ENCODE measurements around the gene LST1. TPM values are rescaled to one million over a fixed set of nuclear protein-coding genes. Genes with fewer than 3 reads are reported as not detected.
A peak's percentile ranks its signal among the peaks of the same experiment; 100 is the strongest.

LST1 gene
- total RNA-seq, 1 experiment from 2014 or later, result 0.69 TPM

- BruUV-seq (replicated peaks), result no TSS peak
These were observed 44.2 kb upstream of the LST1 start, which contains the start of gene DDX39B for GRCh38 chr6:31541658-31542521. DDX39B (minus strand) TSS chr6:31542003; CDS start chr6:31540532, 1,471 bp downstream.

More at GRCh38 chr6:31541658-31542521, 44.2 kb upstream of the LST1 start, which contains the start of gene DDX39B:
- H3K9ac ChIP-seq (ENCODE audit: low read length), result peak within 1 kb of the TSS; percentile 97
- DNase-seq (ENCODE audit: low read depth, low spot score), result peak; percentile 95
- H3K27me3 ChIP-seq (ENCODE audit: insufficient read depth, low read length), result no peaks in the 10 kb centered on the region
- peak; percentile 74 for ATAC-seq
- H3K9me3 ChIP-seq (ENCODE audit: control insufficient read depth in 1 of 2, insufficient read depth in 1 of 2, low read depth in 1 of 2, low read length in 2 of 2), result no peaks in the 10 kb centered on the region
- peaks cover 17 to 36% of the 10 kb centered on the region in 2 experiments for H3K4me1 ChIP-seq (ENCODE audit: control insufficient read depth in 1 of 2, insufficient read depth in 2 of 2, low read length in 2 of 2)
- peak within 1 kb of the TSS; percentile 96 for H3K27ac ChIP-seq (ENCODE audit: low read depth, low read length)
- H3K36me3 ChIP-seq (ENCODE audit: control insufficient read depth in 1 of 2, insufficient read depth in 2 of 2, low read length in 2 of 2), result peaks cover 32 to 35% of the 10 kb centered on the region in 2 experiments
- ChIA-PET RAD21 (ENCODE audit: low non-redundant PET in 1 of 2, low total read pairs in 2 of 2, uncharacterized antibody in 2 of 2, unreplicated experiment in 2 of 2) (interaction anchor here (0.8 to 1.7 kb wide), 2 partner anchors 57 kb away, joined by 3 to 5 read pairs; no protein-coding TSS in a partner anchor), POLR2A (interaction anchor here (0.8 to 2.4 kb wide), 17 partner anchors 9 to 196 kb away, joined by 3 to 10 read pairs (median 5); partner anchors contain the start of genes C6orf47, CSNK2B, GPANK1 and MCCD1), CTCF (interaction anchor here (1.2 to 1.3 kb wide), 2 partner anchors 46 to 57 kb away, joined by 5 to 8 read pairs; no protein-coding TSS in a partner anchor)
- peaks cover 26% of the 10 kb centered on the region; the same call in 1 of the 2 replicates for H4K20me1 ChIP-seq (ENCODE audit: insufficient read depth)
- intact Hi-C loops (cut with micrococcal nuclease), result loop anchor here (1.0 to 10.0 kb wide), 2 partner anchors 123 to 293 kb away; no protein-coding TSS in a partner anchor
- peak within 1 kb of the TSS; percentile 36 for H2AFZ ChIP-seq (ENCODE audit: low read depth, low read length, poor library complexity, severe bottlenecking)
- peak within 1 kb of the TSS; percentile 85 to 98 for H3K4me3 ChIP-seq (replicated peaks in 1 of 2; ENCODE audit: low read depth in 1 of 2, low read length in 2 of 2)
- peaks cover 57% of the 10 kb centered on the region for H3K79me2 ChIP-seq (ENCODE audit: insufficient read depth, low read length)
- TF ChIP-seq REST (IDR thresholded peaks at IDR 0.05; ENCODE audit: low read depth), result no peak
- TF ChIP-seq SIN3A (IDR thresholded peaks at IDR 0.05; ENCODE audit: low read depth), result no peak
- no peak for TF ChIP-seq CTCF (IDR thresholded peaks at IDR 0.05 in 2 of 3, conservative IDR thresholded peaks at IDR 0.05 in 1 of 3; ENCODE audit: borderline replicate concordance in 1 of 3, insufficient read depth in 1 of 3, low read depth in 2 of 3, low read length in 2 of 3)
- peak; percentile 87 for TF ChIP-seq ZFX (IDR thresholded peaks at IDR 0.05)
- TF ChIP-seq SRF (IDR thresholded peaks at IDR 0.05; ENCODE audit: low read depth), result no peak
- TF ChIP-seq POLR2A (IDR thresholded peaks at IDR 0.05; ENCODE audit: borderline replicate concordance, extremely low read depth, insufficient read depth, insufficient read length), result peak; percentile 79
- peak; percentile 83 for TF ChIP-seq YY1 (IDR thresholded peaks at IDR 0.05; ENCODE audit: extremely low read depth, insufficient replicate concordance, low read depth, low read length)
- no peak for TF ChIP-seq ELF1 (IDR thresholded peaks at IDR 0.05; ENCODE audit: borderline replicate concordance, low read depth)
- no peak for TF ChIP-seq RAD21 (IDR thresholded peaks at IDR 0.05; ENCODE audit: low read depth)
- peak; percentile 95 for TF ChIP-seq POLR2AphosphoS5 (IDR thresholded peaks at IDR 0.05; ENCODE audit: low read depth, low read length)
- TF ChIP-seq TCF7L2 (IDR thresholded peaks at IDR 0.05; ENCODE audit: borderline replicate concordance, extremely low read depth, insufficient read depth, insufficient read length), result peak; percentile 9
- TF ChIP-seq SP1 (IDR thresholded peaks at IDR 0.05; ENCODE audit: low read depth), result no peak
- TF ChIP-seq CEBPB (IDR thresholded peaks at IDR 0.05; ENCODE audit: low read depth), result no peak
- TF ChIP-seq FOSL1 (IDR thresholded peaks at IDR 0.05; ENCODE audit: low read depth), result no peak
- TF ChIP-seq CBX3 (IDR thresholded peaks at IDR 0.05; ENCODE audit: low read depth), result no peak
- peak; percentile 28 for TF ChIP-seq ZBTB33 (IDR thresholded peaks at IDR 0.05; ENCODE audit: extremely low read depth, insufficient replicate concordance, low read length)
- TF ChIP-seq MAX (IDR thresholded peaks at IDR 0.05), result no peak
- H3K9me2 ChIP-seq (ENCODE audit: insufficient read depth), result no peaks in the 10 kb centered on the region
- peak within 1 kb of the TSS; percentile 85 for H3K4me2 ChIP-seq (ENCODE audit: low read length)

Data from HCT116 (cell line).